ENCODE measurements around the gene ERC2.

Gene ERC2

GRCh38 chr3:55904716-55905115, 563.6 kb downstream of the ERC2 start:
- H3K27me3 ChIP-seq: no peaks in the 10 kb centered on the region
- no peaks in the 10 kb centered on the region for H3K36me3 ChIP-seq
- H3K4me1 ChIP-seq: no peaks in the 10 kb centered on the region
- H3K9me3 ChIP-seq: no peaks in the 10 kb centered on the region
- no peak overlapping the region for H3K4me3 ChIP-seq (ENCODE audit: low read depth, low read length)
- no peak for DNase-seq
- TF ChIP-seq CTCF (IDR thresholded peaks at IDR 0.05; ENCODE audit: low read depth, low read length): no peak

GRCh38 chr3:55903680-55904079, 564.6 kb downstream of the ERC2 start:
- no peak for DNase-seq
- TF ChIP-seq CTCF (IDR thresholded peaks at IDR 0.05; ENCODE audit: low read depth, low read length): no peak
- Histone ChIP-seq H3K36me3 (no peaks in the 10 kb centered on the region), H3K27me3 (no peaks in the 10 kb centered on the region), H3K4me1 (no peaks in the 10 kb centered on the region), H3K4me3 (ENCODE audit: low read depth, low read length) (no peak overlapping the region), H3K9me3 (no peaks in the 10 kb centered on the region)

- TF ChIP-seq CTCF (IDR thresholded peaks at IDR 0.05; ENCODE audit: low read depth, low read length): no peak
- DNase-seq: no peak
- H3K9me3 ChIP-seq: no peaks in the 10 kb centered on the region
These were observed 565.9 kb downstream of the ERC2 start for GRCh38 chr3:55902221-55902900.

GRCh38 chr3:55899887-55900286, 568.4 kb downstream of the ERC2 start:
- Histone ChIP-seq H3K27me3 (no peaks in the 10 kb centered on the region), H3K9me3 (no peaks in the 10 kb centered on the region), H3K4me1 (no peaks in the 10 kb centered on the region), H3K4me3 (ENCODE audit: low read depth, low read length) (no peak overlapping the region), H3K36me3 (no peaks in the 10 kb centered on the region)
- DNase-seq: peak; percentile 3
- TF ChIP-seq CTCF (IDR thresholded peaks at IDR 0.05; ENCODE audit: low read depth, low read length): peak; percentile 31

More at GRCh38 chr3:55902221-55902900, 565.9 kb downstream of the ERC2 start:
- Histone ChIP-seq H3K36me3 (no peaks in the 10 kb centered on the region), H3K27me3 (no peaks in the 10 kb centered on the region), H3K4me3 (ENCODE audit: low read depth, low read length) (no peak overlapping the region), H3K4me1 (no peaks in the 10 kb centered on the region)

GRCh38 chr3:55897573-55898224, 570.6 kb downstream of the ERC2 start:
- Histone ChIP-seq H3K4me1 (no peaks in the 10 kb centered on the region), H3K36me3 (no peaks in the 10 kb centered on the region), H3K4me3 (ENCODE audit: low read depth, low read length) (no peak overlapping the region), H3K9me3 (no peaks in the 10 kb centered on the region), H3K27me3 (no peaks in the 10 kb centered on the region)
- DNase-seq: no peak
- TF ChIP-seq CTCF (IDR thresholded peaks at IDR 0.05; ENCODE audit: low read depth, low read length): peak; percentile 25; the same call in 1 of the 2 replicates

- H3K9me3 ChIP-seq: no peaks in the 10 kb centered on the region
- H3K4me3 ChIP-seq (ENCODE audit: low read depth, low read length): no peak overlapping the region
- no peaks in the 10 kb centered on the region for H3K4me1 ChIP-seq
- no peak for TF ChIP-seq CTCF (IDR thresholded peaks at IDR 0.05; ENCODE audit: low read depth, low read length)
- H3K36me3 ChIP-seq: no peaks in the 10 kb centered on the region
- no peak for DNase-seq
- no peaks in the 10 kb centered on the region for H3K27me3 ChIP-seq
These were observed 572.2 kb downstream of the ERC2 start for GRCh38 chr3:55895897-55896566.
